Superior temporal gyrus (tissue), 1 donor: Measurements from ENCODE around the gene LSM14A.

Source experiments
- DNase-seq: peaks from one replicate; pipeline ENCODE4 v3.0.0-alpha.2; 2016; ENCODE audit errors: extremely low spot score

Gene LSM14A

DNA sequence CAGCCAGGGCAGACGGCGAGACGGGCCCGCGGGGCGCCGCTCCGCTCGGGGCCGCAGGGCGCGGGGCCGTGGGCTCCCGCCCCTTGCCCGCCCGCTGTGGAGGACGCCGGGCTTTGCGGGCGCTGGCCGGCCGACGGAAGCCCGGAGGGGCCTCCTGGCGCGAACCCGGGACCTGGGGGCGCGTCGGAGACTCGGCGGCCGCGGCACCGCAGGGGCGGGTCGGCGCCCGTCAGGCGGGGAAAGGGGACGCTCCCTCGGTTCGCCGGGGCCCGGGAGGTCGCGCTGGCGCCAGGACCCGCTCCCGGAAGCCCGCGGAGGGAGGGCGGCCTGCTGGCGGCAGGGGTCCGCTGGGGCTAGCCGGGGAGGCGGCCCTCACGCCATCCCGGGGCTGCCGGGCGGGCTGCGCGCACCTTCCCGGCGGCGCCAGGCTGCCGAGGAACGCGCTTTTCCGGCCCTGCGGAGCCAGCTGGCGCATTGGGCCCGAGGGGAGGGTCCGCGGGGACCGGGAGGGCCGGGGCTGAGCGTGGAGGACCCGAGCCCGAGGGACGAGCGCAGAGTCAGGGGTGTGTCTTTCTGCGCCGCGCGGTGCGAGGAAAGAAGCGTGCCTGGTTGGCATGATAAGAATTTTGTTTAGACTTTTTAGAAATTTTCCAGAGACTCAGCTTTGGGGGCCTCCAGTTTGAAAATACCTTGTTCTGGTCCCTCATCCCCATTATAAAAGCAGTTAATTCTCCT is 82.6 kb downstream of the LSM14A start:
- no peak for DNase-seq

DNA sequence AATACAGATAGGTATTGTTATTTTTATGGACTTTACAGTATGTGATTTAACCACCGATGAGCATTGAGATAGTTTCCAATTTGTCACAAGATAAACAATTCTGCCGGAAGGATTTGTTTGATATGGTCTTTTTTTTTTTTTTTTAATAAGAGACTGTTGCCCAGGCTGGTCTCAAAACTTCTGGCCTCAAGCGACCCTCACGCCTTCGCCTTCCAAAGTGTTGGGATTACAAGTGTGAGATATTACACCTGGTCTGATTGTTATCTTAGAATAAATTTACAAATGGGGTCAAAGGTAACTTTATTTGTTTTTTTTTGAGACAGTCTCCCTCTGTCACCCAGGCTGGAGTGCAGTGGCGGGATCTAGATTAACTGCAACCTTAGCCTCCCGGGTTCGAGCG is 83.2 kb downstream of the LSM14A start:
- DNase-seq = no peak

DNA sequence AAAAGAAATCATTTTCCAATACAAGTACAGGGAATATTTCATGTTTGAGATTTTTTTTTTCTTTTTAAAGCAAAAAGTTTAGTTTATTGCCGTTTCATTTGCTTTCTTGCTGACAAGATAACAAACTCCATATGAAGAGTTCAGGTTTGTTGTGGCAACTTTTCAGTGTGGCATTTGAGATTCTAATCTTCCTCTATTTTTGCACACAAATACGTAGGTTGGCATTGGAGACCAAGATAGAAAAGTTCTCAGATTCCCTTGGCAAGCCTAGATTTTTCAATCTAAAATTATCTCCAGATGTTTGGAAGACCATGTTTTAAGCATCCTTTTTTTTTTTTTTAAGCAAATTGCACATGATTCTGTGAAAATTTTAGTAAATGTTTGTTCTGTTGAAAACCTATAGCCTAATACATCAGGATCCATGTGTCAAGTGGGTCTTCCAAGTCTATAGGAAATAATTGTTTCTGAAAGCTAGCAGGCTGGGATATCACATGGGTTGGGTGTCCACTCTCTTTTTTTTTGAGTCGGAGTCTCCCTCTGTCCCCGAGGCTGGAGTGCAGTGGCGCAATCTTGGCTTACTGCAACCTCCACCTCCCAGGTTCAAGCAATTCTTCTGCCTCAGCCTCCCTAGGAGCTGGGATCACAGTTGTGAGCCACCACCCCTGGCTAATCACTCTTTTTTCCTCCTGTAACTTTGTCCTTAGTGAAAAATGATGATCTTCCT is 84.7 kb downstream of the LSM14A start:
- DNase-seq = no peak

DNA sequence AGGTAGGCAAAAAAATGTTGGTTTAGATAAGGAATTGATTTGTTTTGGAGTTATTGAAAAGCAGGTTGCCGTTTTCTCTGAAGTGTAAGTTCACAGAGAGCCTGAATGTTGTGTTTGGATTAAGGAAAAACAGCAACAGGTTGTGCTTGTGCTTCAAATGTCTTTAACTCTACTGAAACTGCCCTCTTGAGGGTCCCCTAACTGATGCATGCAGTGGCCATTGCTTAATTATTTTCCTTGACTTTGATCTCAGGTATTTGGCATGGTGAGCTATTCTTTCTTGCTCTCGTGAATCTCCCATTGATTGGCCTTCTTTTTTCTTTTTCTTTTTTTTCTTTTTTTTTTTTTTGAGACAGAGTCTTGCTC is 85.2 kb downstream of the LSM14A start:
- no peak for DNase-seq

DNA sequence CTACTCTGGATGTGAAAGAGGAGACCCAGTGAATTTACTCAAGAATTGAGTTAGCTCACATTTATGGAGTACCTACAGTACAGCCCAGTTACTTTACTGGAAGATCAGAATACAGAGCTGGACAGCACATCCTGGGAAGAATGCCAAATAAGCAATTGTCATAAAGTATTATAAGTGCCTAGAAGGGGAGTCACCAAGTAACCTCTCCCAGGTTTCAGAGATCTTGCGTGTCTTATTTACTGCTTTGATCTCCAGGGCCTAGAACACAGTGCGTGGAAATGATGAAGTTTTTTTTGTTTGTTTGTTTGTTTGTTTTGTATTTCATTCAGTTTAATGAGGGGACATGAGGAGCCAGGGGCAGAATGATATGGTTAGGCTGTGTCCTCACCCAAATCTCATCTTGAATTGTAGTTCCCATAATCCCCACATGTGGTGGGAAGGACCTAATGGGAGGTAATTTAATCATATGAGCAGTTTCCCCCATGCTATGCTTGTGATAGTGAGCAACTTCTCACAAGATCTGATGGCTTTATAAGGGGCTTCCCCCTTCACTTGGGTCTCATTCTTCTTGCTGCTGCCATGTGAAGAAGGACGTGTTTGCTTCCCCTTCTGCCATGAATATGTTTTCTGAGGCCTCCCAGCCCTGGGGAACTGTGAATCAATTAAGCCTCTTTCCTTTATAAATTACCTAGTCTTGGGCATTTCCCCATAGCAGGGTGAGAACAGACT is 87.2 kb downstream of the LSM14A start:
- no peak for DNase-seq

DNA sequence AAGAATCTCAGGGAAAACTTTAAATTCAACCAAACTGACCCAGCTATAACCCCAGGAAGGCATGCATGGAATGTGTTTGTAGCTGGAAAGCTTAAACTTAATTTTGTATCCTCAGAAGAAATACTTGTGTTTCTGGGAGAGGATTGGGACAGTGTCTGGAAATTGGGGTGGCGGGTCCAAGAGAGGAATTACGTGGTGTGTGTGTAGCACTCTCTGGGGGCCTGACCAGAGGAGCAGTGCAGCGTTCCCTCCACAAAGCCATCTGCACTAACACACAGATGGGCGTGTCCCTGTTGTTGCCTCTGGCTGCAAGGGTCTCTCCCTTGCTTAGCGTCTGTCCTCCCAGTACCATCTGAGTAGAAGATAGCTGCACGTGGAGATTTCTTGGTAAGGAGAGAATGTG is 88.5 kb downstream of the LSM14A start:
- no peak for DNase-seq

DNA sequence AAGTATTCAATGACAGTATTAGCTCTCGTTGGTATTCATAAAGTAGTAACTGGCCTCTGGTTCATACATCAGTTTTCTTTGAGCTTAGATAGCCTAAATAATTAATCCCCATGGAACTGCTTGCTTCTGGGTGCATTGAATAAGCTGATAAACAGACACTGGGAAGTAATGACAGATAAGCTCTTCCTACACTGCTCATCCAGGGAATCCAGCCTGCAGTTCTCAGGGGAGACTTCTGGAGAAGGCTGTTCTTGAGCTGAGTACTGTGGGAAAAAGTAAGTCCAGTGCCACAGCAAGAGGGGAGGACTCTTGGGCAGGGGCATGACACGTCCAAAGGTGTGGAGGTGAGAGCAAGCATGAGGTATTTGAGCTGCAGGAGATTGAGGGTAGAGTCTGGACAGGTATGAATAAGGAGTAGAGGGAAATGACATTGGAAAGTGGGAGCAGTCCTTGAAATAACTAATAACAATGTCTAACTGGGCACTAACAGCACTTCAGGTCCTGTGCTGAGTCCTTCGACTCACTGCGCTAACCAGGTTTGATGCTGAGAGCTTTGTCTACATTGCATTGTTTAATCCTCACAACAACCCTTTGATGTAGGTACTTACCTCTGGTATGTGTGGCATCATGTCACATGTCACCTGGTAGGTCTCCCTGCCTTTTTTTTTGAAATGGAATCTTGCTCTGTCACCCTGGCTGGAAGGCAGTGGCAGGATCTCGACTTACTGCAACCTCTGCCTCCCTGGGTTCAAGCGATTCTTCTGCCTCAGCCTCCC is 89.2 kb downstream of the LSM14A start:
- no peak for DNase-seq

DNA sequence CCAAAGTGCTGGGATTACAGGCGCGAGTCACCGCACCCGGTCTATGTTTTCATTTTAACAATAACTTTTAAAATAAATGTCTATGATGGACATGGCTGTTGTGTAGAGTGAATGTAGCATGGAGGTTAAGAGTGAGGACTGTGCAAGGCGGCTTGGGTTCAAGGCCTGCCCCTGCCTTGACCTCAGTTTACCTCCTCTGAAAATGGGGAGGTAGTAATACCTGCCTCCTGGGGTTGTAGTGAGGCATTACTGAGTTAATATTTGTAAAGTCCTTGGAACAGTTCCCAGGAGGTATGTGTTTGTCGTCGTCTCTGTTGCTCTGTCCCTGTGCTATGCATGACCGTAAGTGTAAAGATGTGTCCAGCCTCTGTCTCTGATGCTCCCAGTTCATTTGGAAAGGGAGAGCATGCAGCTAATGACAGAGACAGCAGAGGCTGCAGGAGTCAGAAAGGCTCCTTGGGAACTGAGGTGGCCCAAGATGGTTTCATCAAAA is 91.5 kb downstream of the LSM14A start:
- no peak for DNase-seq

DNA sequence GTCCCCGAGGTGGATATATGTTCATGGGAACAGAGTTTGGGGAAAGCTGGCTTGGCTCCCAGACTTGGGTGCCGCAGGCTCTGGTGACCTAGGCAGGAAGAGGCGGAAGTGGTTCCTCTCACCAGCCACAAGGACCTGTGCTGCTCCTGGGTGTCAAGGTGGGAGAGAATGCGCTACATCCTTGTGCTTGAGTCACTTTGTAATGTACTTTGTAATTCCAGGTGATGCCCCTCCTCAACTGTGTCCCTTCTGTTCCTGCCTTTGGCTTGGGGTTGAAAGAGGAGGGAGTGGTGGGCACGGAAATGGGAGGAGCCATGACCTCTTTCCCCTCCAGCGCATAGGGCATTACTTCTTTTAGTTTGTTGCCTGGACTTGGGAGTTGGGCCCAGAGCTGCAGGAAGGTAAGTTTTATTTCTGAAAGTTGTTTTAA is 92.9 kb downstream of the LSM14A start:
- no peak for DNase-seq

DNA sequence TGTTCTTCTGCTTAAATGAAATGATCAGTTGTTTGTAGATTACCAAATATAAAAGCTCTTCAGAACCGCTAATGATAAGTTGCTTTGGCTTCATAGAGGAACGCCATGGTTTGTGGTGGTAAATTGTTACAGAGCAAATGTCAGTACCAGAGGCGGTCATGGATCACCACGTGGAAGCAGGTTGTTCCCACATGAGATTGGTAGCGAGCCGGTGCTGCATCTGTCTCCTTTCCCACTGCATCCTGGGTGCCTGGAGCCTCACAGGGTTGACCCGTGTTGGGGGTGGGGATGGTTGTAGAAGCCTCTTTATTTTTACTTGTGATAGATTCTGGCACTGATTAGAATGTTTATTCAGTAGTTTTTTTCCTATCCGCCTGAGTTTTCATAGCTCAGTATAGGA is 96.8 kb downstream of the LSM14A start:
- DNase-seq = no peak

DNA sequence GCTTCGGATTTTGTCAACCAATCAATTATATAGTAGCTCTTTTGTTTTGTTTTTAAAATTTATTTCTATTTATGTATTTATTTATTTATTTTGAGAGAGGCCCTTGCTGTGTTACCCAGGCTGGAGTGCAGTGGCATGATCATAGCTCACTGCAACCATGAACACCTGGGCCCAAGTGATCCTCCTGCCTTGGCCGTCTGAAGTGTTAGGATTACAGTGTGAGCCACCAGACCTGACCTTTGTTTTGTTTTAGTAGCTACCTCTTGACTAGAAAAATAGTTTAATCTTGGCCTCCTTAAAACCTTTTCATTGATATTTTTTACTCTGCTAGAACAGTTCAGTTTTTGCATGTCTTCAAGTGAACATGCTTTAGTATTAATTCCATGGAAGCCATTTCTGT is 97.2 kb downstream of the LSM14A start:
- DNase-seq = no peak

DNA sequence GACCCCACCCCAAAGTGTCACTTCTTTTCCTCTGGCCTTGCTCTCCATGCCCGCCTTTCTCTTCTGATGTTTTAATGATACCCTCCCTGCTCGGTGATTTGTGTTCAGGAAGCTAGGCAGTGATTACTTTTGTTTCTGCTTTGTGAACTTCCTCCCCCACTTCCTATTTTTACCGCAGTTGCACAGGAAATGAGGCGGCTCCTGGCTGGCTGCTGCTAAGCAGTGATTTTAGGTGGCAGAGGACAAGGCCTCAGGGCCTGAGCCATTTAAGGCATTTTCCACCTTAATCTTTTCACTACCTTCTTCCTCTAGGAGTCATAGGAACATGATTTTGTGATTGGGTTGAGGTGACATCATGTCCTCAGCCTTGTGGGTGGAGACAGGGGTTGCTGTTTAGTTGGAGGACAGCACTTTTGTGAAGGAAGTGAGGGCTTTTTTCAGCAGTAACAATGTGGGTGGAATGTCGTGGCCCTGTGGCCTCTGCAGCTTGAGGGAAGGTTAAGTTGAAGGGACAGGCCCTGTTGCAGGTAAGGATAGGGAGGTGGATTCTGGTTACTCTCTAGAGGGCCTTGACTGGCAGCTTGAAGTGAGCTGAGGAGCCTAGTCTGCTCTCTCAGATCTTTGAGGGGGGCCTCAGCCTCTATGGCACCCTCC is 97.8 kb downstream of the LSM14A start:
- no peak for DNase-seq

DNA sequence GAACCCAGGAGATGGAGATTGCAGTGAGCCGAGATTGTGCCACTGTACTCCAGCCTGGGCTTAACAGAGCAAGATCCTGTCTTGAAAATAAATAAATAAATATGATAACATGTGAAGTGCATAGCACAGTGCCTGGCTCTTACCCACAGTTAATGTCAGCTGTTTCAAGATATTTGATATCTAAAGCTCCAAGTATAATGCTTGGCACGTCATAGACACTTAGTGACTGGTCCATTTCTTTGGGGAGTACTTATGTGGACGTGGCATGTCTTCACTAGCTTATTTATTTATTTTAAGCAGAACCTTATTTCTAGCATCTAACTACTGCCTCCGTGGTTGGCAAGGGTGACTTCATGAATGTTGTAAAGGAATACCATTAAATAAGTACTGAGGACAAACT is 100.8 kb downstream of the LSM14A start:
- no peak for DNase-seq

DNA sequence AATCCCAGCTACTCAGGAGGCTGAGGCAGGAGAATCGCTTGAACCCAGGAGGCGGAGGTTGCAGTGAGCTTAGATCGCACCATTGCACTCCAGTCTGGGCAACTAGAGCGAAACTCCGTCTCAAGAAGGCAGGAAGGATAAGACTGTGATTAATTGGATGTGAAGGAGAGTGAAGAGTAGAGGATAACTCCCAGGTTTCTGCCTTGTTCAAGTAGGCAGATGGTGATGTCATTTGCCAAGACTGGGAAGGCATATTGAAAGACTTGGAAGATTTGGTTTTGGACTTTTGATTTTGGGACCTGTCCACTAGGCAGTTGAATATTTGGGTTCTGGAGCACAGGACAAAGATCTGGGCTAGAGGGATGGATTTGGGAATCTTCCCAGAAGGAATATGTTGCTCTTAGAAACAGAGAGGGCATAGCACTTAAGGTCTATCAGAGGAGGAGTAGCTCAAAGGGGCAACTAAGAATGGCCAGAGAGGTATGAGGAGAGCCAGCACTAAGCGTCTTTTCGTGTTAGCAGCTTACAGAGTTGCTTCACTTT is 102.1 kb downstream of the LSM14A start:
- DNase-seq = no peak

DNA sequence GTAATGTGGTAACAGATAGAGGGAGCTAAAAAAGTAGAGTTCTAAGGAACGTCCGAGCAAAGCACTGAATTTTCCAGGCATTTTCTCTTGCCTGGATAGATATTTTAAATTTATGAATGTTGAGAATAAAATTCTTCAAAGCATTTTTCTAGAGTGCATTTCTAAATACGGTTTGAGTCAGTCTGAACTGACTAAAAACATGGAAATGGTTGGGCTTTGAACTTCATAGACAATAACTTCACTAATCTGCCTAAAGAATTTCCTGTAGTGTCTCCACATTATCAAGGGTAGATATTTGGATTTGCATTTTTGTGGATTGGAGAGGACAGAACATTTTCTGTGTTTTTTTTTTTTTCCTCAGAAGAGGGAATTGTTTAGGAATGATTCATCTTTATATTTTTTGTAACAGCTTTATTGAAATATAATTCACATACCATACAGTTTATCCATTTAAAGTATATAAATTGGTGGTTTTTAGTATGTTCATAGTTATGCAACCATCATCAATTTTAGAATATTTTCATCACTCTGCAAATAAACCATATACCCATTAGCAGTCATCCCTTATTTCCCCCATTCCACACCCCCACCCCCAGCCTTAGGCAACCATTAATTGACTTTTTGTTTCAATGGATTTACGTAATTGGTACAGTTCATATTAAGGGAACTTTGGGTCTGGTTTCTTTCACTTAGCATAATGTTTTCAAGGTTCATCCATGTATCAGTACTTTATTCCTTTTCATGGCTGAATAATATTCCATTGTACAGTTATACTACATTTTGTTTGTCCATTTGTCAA is 102.7 kb downstream of the LSM14A start:
- no peak for DNase-seq

DNA sequence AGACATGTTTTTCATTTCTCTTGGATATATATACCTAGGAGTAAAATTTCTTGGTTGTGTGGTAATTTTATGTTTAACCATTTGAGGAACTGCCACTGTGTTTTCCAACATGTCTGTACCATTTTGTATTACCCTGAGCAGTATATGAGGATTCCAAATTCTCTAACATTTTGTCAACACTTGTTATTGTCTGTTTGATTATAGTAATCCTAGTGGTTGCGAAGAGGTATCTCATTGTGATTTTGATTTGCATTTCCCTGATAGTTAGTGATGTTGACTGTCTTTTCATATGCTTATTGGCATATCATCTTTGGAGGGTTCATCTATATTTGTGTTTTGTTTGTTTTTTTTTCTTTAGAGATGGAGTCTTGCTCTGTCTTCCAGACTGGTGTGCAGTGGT is 103.4 kb downstream of the LSM14A start:
- no peak for DNase-seq

DNA sequence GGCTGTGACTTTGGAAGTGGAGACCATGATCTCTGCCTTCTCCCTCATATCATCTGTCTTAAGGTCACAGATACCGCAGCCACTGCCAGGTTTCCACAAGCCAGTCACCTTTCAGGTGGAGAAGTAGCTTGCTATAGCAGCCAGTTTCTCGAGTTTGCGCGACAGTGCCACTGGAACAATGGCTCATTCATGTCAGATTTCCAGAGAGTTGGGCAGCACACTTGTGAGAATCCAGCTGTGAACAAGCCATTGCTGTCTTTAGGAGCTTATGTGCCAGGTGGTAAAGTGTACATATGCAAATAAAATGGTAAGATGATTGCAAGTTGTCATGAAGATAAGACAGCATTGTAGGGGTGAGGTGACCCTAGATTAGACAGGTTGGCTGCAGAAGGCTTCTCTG is 104.3 kb downstream of the LSM14A start:
- peak; percentile 82 for DNase-seq

DNA sequence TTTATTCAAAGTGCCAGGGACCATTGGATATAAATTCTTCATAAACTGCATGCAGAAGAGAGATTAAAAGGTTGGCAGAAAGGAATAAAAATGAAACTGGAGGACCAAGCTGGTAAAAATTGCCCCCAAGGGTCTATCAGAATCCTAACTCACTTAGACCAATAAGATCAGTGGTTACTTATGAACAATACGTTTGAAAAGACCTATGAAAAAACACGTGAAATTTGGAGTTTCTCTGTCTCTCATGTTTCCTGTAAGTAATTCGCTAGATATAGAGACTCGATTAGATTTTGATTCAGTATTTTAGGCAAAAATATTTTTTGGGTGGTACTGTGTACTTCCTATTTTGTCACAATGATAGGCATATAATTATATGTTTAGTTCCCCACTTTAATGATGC is 104.9 kb downstream of the LSM14A start:
- DNase-seq = no peak

DNA sequence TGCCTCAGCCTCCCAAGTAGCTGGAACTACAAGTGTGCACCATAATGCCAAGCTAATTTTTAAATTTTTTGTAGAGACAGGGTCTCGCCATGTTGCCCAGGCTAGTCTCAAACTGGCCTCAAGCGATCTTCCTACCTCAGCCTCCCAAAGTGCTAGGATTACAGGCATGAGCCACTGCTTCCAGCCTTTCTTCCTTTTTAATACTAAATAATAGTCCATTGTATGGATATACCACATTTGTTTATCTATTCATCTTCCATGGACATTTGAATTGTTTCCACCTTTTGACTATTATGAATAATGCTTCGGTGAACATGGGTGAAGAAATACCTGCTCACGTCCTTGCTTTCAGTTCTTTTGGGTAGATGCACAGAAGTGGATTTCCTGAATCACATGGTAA is 106.5 kb downstream of the LSM14A start:
- no peak for DNase-seq
